EL (cell line): ENCODE data around the gene TSPAN4.

Experiments
- DNase-seq: peaks from one replicate; pipeline ENCODE4 v3.0.0-alpha.2; 2016

The TSPAN4 gene

GRCh38 chr11:837189-837989, 5.3 kb upstream of the TSPAN4 start:
- no peak for DNase-seq

GRCh38 chr11:837990-838307, 4.7 kb upstream of the TSPAN4 start:
- no peak for DNase-seq

GRCh38 chr11:838441-839279, 4.0 kb upstream of the TSPAN4 start:
- DNase-seq = no peak

GRCh38 chr11:839280-839623, 3.4 kb upstream of the TSPAN4 start:
- DNase-seq = no peak

- DNase-seq = no peak
These were observed 2.6 kb upstream of the TSPAN4 start for GRCh38 chr11:839875-840617.

GRCh38 chr11:841981-842369, 677 bp upstream of the TSPAN4 start:
- DNase-seq = no peak

GRCh38 chr11:843086-843734, 558 bp downstream of the TSPAN4 start:
- DNase-seq = no peak

- DNase-seq = peak; percentile 98
These were observed 1.4 kb downstream of the TSPAN4 start for GRCh38 chr11:843818-844692.

GRCh38 chr11:844693-845644, 2.3 kb downstream of the TSPAN4 start:
- peak; percentile 91 for DNase-seq

GRCh38 chr11:845872-846495, 3.3 kb downstream of the TSPAN4 start:
- peak; percentile 39 for DNase-seq

- DNase-seq = peak; percentile 62
These were observed 3.9 kb downstream of the TSPAN4 start for GRCh38 chr11:846496-847098.

GRCh38 chr11:847876-848275, 5.2 kb downstream of the TSPAN4 start:
- DNase-seq = no peak

- DNase-seq = no peak
These were observed 5.8 kb downstream of the TSPAN4 start for GRCh38 chr11:848380-848931.

GRCh38 chr11:849104-849824, 6.6 kb downstream of the TSPAN4 start:
- no peak for DNase-seq

- no peak for DNase-seq
These were observed 7.5 kb downstream of the TSPAN4 start for GRCh38 chr11:849951-850774.

- no peak for DNase-seq
These were observed 8.4 kb downstream of the TSPAN4 start for GRCh38 chr11:850775-851763.

- no peak for DNase-seq
These were observed 10.1 kb downstream of the TSPAN4 start for GRCh38 chr11:852762-853161.
